H9 (cell line): Measurements from ENCODE around the gene ITPKB. TPM values are rescaled to one million over a fixed set of nuclear protein-coding genes. Genes with fewer than 3 reads are reported as not detected.
A peak's percentile ranks its signal among the peaks of the same experiment; 100 is the strongest.

Source experiments
- DNase-seq: peaks from one replicate; pipeline ENCODE4 v3.0.0-alpha.2; 2017
- H2AFZ ChIP-seq: one replicate; pipeline ENCODE4 v1.6.1; 2013; ENCODE audit warnings: mild to moderate bottlenecking, low read length, control low read depth, moderate library complexity
- H2AK5ac ChIP-seq: 2 replicates; pipeline ENCODE4 v1.6.1; 2013; ENCODE audit warnings: low read length, control low read depth, mixed read lengths; ENCODE audit not compliant: insufficient read length
- H2BK120ac ChIP-seq: one replicate; pipeline ENCODE4 v1.6.1; 2013; ENCODE audit warnings: low read depth, mild to moderate bottlenecking, low read length, control low read depth, inconsistent platforms; ENCODE audit not compliant: poor library complexity, severe bottlenecking
- H2BK12ac ChIP-seq: 2 replicates; pipeline ENCODE4 v1.6.1; 2013; ENCODE audit warnings: low read length, control low read depth, mixed read lengths, low read depth; ENCODE audit not compliant: insufficient read length
- H2BK15ac ChIP-seq: 2 replicates; pipeline ENCODE4 v1.6.1; 2013; ENCODE audit warnings: low read depth, low read length, control low read depth
- H2BK20ac ChIP-seq: one replicate; pipeline ENCODE4 v1.6.1; 2013; ENCODE audit warnings: low read depth, mild to moderate bottlenecking, low read length, control low read depth, inconsistent platforms; ENCODE audit not compliant: poor library complexity, severe bottlenecking
- H2BK5ac ChIP-seq: 2 replicates; pipeline ENCODE4 v1.6.1; 2013; ENCODE audit warnings: low read length, control low read depth, mixed read lengths; ENCODE audit not compliant: insufficient read length
- H3K14ac ChIP-seq: 2 replicates; pipeline ENCODE4 v1.6.1; 2013; ENCODE audit warnings: low read length, control low read depth; ENCODE audit not compliant: insufficient read depth
- H3K18ac ChIP-seq: 2 replicates; pipeline ENCODE4 v1.6.1; 2013; ENCODE audit warnings: low read depth, mild to moderate bottlenecking, mixed read lengths, low read length, control low read depth; ENCODE audit not compliant: insufficient read length
- H3K23ac ChIP-seq: 2 replicates; pipeline ENCODE4 v1.6.1; 2013; ENCODE audit warnings: low read length, control low read depth, mixed read lengths, low read depth; ENCODE audit not compliant: insufficient read length
- H3K23me2 ChIP-seq: 2 replicates; pipeline ENCODE4 v1.6.1; 2013; ENCODE audit warnings: low read depth, mild to moderate bottlenecking, mixed read lengths, low read length, control low read depth; ENCODE audit not compliant: insufficient read length, poor library complexity, severe bottlenecking
- H3K27ac ChIP-seq: 2 replicates; pipeline ENCODE4 v1.5.1; 2013; ENCODE audit warnings: low read length, control low read depth, mixed read lengths, low read depth; ENCODE audit not compliant: insufficient read length
- H3K27me3 ChIP-seq: 2 replicates; pipeline ENCODE4 v1.6.1; 2013; ENCODE audit warnings: low read length, control low read depth, inconsistent platforms; ENCODE audit not compliant: insufficient read depth
- H3K4ac ChIP-seq: 2 replicates; pipeline ENCODE4 v1.6.1; 2013; ENCODE audit warnings: low read depth, mild to moderate bottlenecking, control low read depth, inconsistent platforms, low read length, moderate library complexity
- H3K4me1 ChIP-seq: 2 replicates; pipeline ENCODE4 v1.6.1; 2013; ENCODE audit warnings: low read length, control low read depth, inconsistent platforms; ENCODE audit not compliant: insufficient read depth
- H3K4me2 ChIP-seq: 2 replicates; pipeline ENCODE4 v1.6.1; 2013; ENCODE audit warnings: low read length, control low read depth, mixed read lengths; ENCODE audit not compliant: insufficient read length, insufficient read depth
- H3K56ac ChIP-seq: 2 replicates; pipeline ENCODE4 v1.6.1; 2013; ENCODE audit warnings: low read depth, mild to moderate bottlenecking, mixed read lengths, low read length, control low read depth; ENCODE audit not compliant: insufficient read length
- H3K79me1 ChIP-seq: 2 replicates; pipeline ENCODE4 v1.6.1; 2013; ENCODE audit warnings: low read depth, mild to moderate bottlenecking, moderate library complexity, low read length, control low read depth, inconsistent platforms; ENCODE audit not compliant: insufficient read depth, poor library complexity, severe bottlenecking
- H3K79me2 ChIP-seq: 2 replicates; pipeline ENCODE4 v1.6.1; 2013; ENCODE audit warnings: low read length, control low read depth, inconsistent platforms; ENCODE audit not compliant: insufficient read depth
- H3K9ac ChIP-seq: 2 replicates; pipeline ENCODE4 v1.6.1; 2013; ENCODE audit warnings: low read length, control low read depth, mixed read lengths; ENCODE audit not compliant: insufficient read length; ENCODE audit errors: extremely low read depth
- H3K9me3 ChIP-seq: one replicate; pipeline ENCODE4 v1.6.1; 2013; ENCODE audit warnings: low read depth, low read length, inconsistent platforms; ENCODE audit not compliant: control insufficient read depth
- H3T11ph ChIP-seq: one replicate; pipeline ENCODE4 v1.6.1; 2013; ENCODE audit warnings: mild to moderate bottlenecking, low read length, control low read depth, inconsistent platforms
- H4K20me1 ChIP-seq: one replicate; pipeline ENCODE4 v1.6.1; 2013; ENCODE audit not compliant: control insufficient read depth, insufficient read length, insufficient read depth
- H4K5ac ChIP-seq: 2 replicates; pipeline ENCODE4 v1.6.1; 2013; ENCODE audit warnings: low read depth, mild to moderate bottlenecking, mixed read lengths, low read length, control low read depth; ENCODE audit not compliant: insufficient read length
- H4K8ac ChIP-seq: replicated peaks from 2 replicates; pipeline ENCODE4 v1.6.1; 2013; ENCODE audit warnings: low read length, control low read depth, mixed read lengths, low read depth; ENCODE audit not compliant: insufficient read length
- H4K91ac ChIP-seq: 2 replicates; pipeline ENCODE4 v1.6.1; 2013; ENCODE audit warnings: low read depth, mild to moderate bottlenecking, moderate library complexity, mixed read lengths, low read length, control low read depth; ENCODE audit not compliant: insufficient read length
- H3K27ac Mint-ChIP-seq, 3 experiments: 2 replicates in 2 of 3; 3 replicates in 1 of 3; pipeline ENCODE4 v1.8.0; 2020 to 2021; ENCODE audit warnings: mixed read lengths in 3 of 3, mild to moderate bottlenecking in 1 of 3, moderate library complexity in 1 of 3
- H3K27me3 Mint-ChIP-seq: 2 replicates; pipeline ENCODE4 v1.8.0; 2021; ENCODE audit warnings: low read depth, mild to moderate bottlenecking, moderate library complexity, mixed read lengths
- H3K36me3 Mint-ChIP-seq, 3 experiments: 2 replicates in 2 of 3; 3 replicates in 1 of 3; pipeline ENCODE4 v1.8.0; 2020 to 2021; ENCODE audit warnings: low read depth in 3 of 3, mixed read lengths in 3 of 3; ENCODE audit not compliant: insufficient read depth in 1 of 3
- H3K4me1 Mint-ChIP-seq, 2 experiments: 2 replicates each; pipeline ENCODE4 v1.8.0; 2020; ENCODE audit warnings: mixed read lengths in 2 of 2
- H3K4me3 Mint-ChIP-seq, 2 experiments: 2 replicates in 1 of 2; 3 replicates in 1 of 2; pipeline ENCODE4 v1.8.0; 2020 to 2021; ENCODE audit warnings: mild to moderate bottlenecking in 2 of 2, mixed read lengths in 2 of 2, moderate library complexity in 1 of 2
- H3K9me3 Mint-ChIP-seq, 2 experiments: 2 replicates in 1 of 2; 3 replicates in 1 of 2; pipeline ENCODE4 v1.8.0; 2020; ENCODE audit warnings: mild to moderate bottlenecking in 2 of 2, mixed read lengths in 2 of 2, moderate library complexity in 1 of 2
- CTCF ChIP-seq: fragments of 200-600 bp; sonication (generic); conservative IDR thresholded peaks from 3 replicates; pipeline ENCODE4 v1.8.0; 2021; ENCODE audit warnings: antibody characterized with exemption, mild to moderate bottlenecking
- WGBS: extraction: QIAGEN DNeasy Blood & Tissue Kit; methylation state at CpG from one replicate; pipeline ENCODE4 v1.1.7; 2013; ENCODE audit warnings: missing lambda C conversion rate, low lambda C conversion rate, mixed read lengths; ENCODE audit not compliant: insufficient read length; ENCODE audit errors: extremely low coverage; 5-methylcytosine and 5-hydroxymethylcytosine counted together
- total RNA-seq: library from RNA; stranded (reverse); gene quantifications from 2 replicates; pipeline ENCODE4 v1.2.1, GENCODE V29; 2021

The ITPKB gene
- total RNA-seq, 1 experiment from 2014 or later, result 3.8 TPM

- Histone ChIP-seq H3K4ac (no peak overlapping the region), H3K18ac (no peak overlapping the region), H2BK5ac (no peak overlapping the region), H3K9me3 (no peaks in the 10 kb centered on the region), H3K14ac (no peak overlapping the region), H3K9ac (peak overlapping the region; percentile 31), H4K5ac (no peak overlapping the region), H2AFZ (no peak overlapping the region), H3K4me2 (peak overlapping the region; percentile 84), H4K20me1 (no peaks in the 10 kb centered on the region), H2BK120ac (no peak overlapping the region), H3K23me2 (peaks cover 25% of the 10 kb centered on the region), H3K4me1 (no peaks in the 10 kb centered on the region), H3K23ac (no peak overlapping the region), H3T11ph (no peak overlapping the region), H2BK20ac (no peak overlapping the region), H3K79me1 (no peaks in the 10 kb centered on the region), H4K91ac (no peak overlapping the region), H3K79me2 (no peaks in the 10 kb centered on the region), H2BK15ac (no peak overlapping the region), H2AK5ac (no peak overlapping the region), H2BK12ac (no peak overlapping the region), H3K27me3 (peaks cover 11% of the 10 kb centered on the region; the same call in 1 of the 2 replicates), H3K56ac (no peak overlapping the region), H4K8ac (no peak overlapping the region), H3K27ac (no peak overlapping the region)
- Mint-ChIP-seq H3K27me3 (peaks cover 43% of the 10 kb centered on the region), H3K9me3 (peaks cover 6 to 10% of the 10 kb centered on the region in 2 experiments; a peak in 4 of 5 replicates), H3K27ac (no peak overlapping the region), H3K36me3 (no peaks in the 10 kb centered on the region; a peak in 1 of 7 replicates), H3K4me1 (peaks cover 14 to 15% of the 10 kb centered on the region in 2 experiments), H3K4me3 (peak overlapping the region; percentile 70 to 86)
- no CpG with 5 or more reads among the region's 52 CpGs for WGBS
- DNase-seq, result peak; percentile 53
- TF ChIP-seq CTCF, result no peak
Measured at GRCh38 chr1:226738421-226738994, 574 bp downstream of the ITPKB start.
